ENCODE results near the gene SLC16A2.
"Not testable (repeated sequence)": the region's sequence is repeated elsewhere in the genome, so short reads cannot be mapped to it uniquely, and the experiment has no call there.

Gene SLC16A2

DNA sequence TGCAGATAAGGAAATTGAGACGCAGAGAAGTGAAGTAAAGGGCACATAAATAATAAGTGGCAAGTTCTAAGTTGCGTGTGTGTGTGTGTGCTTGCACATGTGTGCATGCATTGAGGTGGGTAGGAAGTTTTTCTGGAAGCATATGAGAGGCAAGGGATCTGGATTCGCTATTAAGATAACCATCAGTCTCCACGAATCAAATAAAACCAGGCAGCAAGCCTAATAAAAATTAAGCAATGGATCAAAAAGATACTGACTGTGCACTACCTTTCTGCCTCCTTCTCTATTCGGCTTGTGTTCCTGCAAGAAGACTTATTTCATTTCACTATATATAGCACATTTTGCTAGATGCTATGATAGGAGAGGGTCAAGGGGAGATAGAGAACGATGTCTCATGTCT lies 23.8 kb downstream of the SLC16A2 start:
- H3K4me1 ChIP-seq (ENCODE audit: control insufficient read depth, insufficient read depth, low read length), result no peaks in the 10 kb centered on the region
- H3K9me3 ChIP-seq (ENCODE audit: control insufficient read depth in 2 of 2, low read length in 2 of 2), result no peaks in the 10 kb centered on the region
- H3K36me3 ChIP-seq (ENCODE audit: control insufficient read depth in 2 of 2, insufficient read depth in 2 of 2, low read length in 2 of 2), result no peaks in the 10 kb centered on the region
- no peak overlapping the region for H3K4me3 ChIP-seq (ENCODE audit: low read length in 2 of 2)
- no peak overlapping the region for H3K9ac ChIP-seq (ENCODE audit: low read length in 2 of 2)
- H3K27ac ChIP-seq (ENCODE audit: low read length), result no peak overlapping the region
- peaks cover 0 to 12% of the 10 kb centered on the region in 2 donors for H3K27me3 ChIP-seq (ENCODE audit: control insufficient read depth in 1 of 2, insufficient read depth in 2 of 2, low read length in 2 of 2)

- Histone ChIP-seq H3K27me3 (ENCODE audit: control insufficient read depth in 1 of 2, insufficient read depth in 2 of 2, low read length in 2 of 2) (peaks cover 0 to 7% of the 10 kb centered on the region in 2 donors), H3K27ac (ENCODE audit: low read length) (no peak overlapping the region), H3K9ac (ENCODE audit: low read length in 2 of 2) (no peak overlapping the region), H3K4me1 (ENCODE audit: control insufficient read depth, insufficient read depth, low read length) (no peaks in the 10 kb centered on the region), H3K4me3 (ENCODE audit: low read length in 2 of 2) (no peak overlapping the region), H3K9me3 (ENCODE audit: control insufficient read depth in 2 of 2, low read length in 2 of 2) (no peaks in the 10 kb centered on the region), H3K36me3 (ENCODE audit: control insufficient read depth in 2 of 2, insufficient read depth in 2 of 2, low read length in 2 of 2) (no peaks in the 10 kb centered on the region)
Observed at GRCh38 chrX:74446876-74447275, 25.6 kb downstream of the SLC16A2 start.

- no peaks in the 10 kb centered on the region for H3K9me3 ChIP-seq (ENCODE audit: control insufficient read depth in 2 of 2, low read length in 2 of 2)
- H3K27me3 ChIP-seq (ENCODE audit: control insufficient read depth in 1 of 2, insufficient read depth in 2 of 2, low read length in 2 of 2), result peaks cover 0 to 7% of the 10 kb centered on the region in 2 donors
- H3K4me3 ChIP-seq (ENCODE audit: low read length in 2 of 2), result no peak overlapping the region
- no peaks in the 10 kb centered on the region for H3K36me3 ChIP-seq (ENCODE audit: control insufficient read depth in 2 of 2, insufficient read depth in 2 of 2, low read length in 2 of 2)
- H3K27ac ChIP-seq (ENCODE audit: low read length), result no peak overlapping the region
- no peak overlapping the region for H3K9ac ChIP-seq (ENCODE audit: low read length in 2 of 2)
- H3K4me1 ChIP-seq (ENCODE audit: control insufficient read depth, insufficient read depth, low read length), result no peaks in the 10 kb centered on the region
Observed at GRCh38 chrX:74448669-74449068, 27.4 kb downstream of the SLC16A2 start.

DNA sequence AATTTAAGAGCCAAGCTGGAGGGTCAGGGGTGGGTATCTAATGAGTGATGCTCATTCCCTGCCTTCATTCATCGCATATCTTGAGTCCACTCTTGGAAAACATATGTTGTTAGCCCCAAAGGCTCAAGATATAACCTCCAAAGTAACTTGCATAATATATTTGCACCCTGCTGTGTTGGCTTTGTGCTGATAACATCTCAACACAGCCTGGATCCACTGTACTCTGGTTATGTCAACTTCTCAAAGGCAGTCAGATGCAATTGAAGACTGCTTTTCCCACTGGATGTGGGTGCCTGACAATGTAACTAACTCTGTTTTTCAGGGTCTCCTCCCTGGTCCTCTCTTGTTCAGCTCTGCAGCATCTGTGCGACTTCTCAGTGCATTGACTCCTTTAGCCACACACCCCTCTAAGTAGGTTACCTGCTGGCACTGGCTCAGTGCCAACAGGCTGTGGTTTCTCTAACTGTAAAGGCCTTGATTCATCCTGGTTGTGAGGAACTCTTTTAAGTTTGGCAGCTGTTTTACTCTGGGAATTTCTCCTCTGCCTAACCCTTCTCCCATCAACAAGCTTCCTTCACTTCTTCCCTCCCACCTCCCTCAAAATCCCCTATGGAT lies 28.1 kb downstream of the SLC16A2 start:
- Histone ChIP-seq H3K4me3 (ENCODE audit: low read length in 2 of 2) (no peak overlapping the region), H3K9ac (ENCODE audit: low read length in 2 of 2) (no peak overlapping the region), H3K27me3 (ENCODE audit: control insufficient read depth in 1 of 2, insufficient read depth in 2 of 2, low read length in 2 of 2) (peaks cover 0 to 7% of the 10 kb centered on the region in 2 donors), H3K9me3 (ENCODE audit: control insufficient read depth in 2 of 2, low read length in 2 of 2) (no peaks in the 10 kb centered on the region), H3K4me1 (ENCODE audit: control insufficient read depth, insufficient read depth, low read length) (no peaks in the 10 kb centered on the region), H3K36me3 (ENCODE audit: control insufficient read depth in 2 of 2, insufficient read depth in 2 of 2, low read length in 2 of 2) (no peaks in the 10 kb centered on the region), H3K27ac (ENCODE audit: low read length) (no peak overlapping the region)

GRCh38 chrX:74449937-74450330 lies 28.6 kb downstream of the SLC16A2 start:
- no peaks in the 10 kb centered on the region for H3K4me1 ChIP-seq (ENCODE audit: control insufficient read depth, insufficient read depth, low read length)
- H3K9me3 ChIP-seq (ENCODE audit: control insufficient read depth in 2 of 2, low read length in 2 of 2), result no peaks in the 10 kb centered on the region
- no peak overlapping the region for H3K4me3 ChIP-seq (ENCODE audit: low read length in 2 of 2)
- no peaks in the 10 kb centered on the region for H3K36me3 ChIP-seq (ENCODE audit: control insufficient read depth in 2 of 2, insufficient read depth in 2 of 2, low read length in 2 of 2)
- peaks cover 0 to 7% of the 10 kb centered on the region in 2 donors for H3K27me3 ChIP-seq (ENCODE audit: control insufficient read depth in 1 of 2, insufficient read depth in 2 of 2, low read length in 2 of 2)
- no peak overlapping the region for H3K27ac ChIP-seq (ENCODE audit: low read length)
- no peak overlapping the region for H3K9ac ChIP-seq (ENCODE audit: low read length in 2 of 2)

GRCh38 chrX:74450803-74451449 lies 29.6 kb downstream of the SLC16A2 start:
- Histone ChIP-seq H3K36me3 (ENCODE audit: control insufficient read depth in 2 of 2, insufficient read depth in 2 of 2, low read length in 2 of 2) (no peaks in the 10 kb centered on the region), H3K9ac (ENCODE audit: low read length in 2 of 2) (no peak overlapping the region), H3K27me3 (ENCODE audit: control insufficient read depth in 1 of 2, insufficient read depth in 2 of 2, low read length in 2 of 2) (peaks cover 0 to 7% of the 10 kb centered on the region in 2 donors), H3K4me1 (ENCODE audit: control insufficient read depth, insufficient read depth, low read length) (no peaks in the 10 kb centered on the region), H3K27ac (ENCODE audit: low read length) (no peak overlapping the region), H3K4me3 (ENCODE audit: low read length in 2 of 2) (no peak overlapping the region), H3K9me3 (ENCODE audit: control insufficient read depth in 2 of 2, low read length in 2 of 2) (no peaks in the 10 kb centered on the region)

GRCh38 chrX:74451450-74452198 lies 30.3 kb downstream of the SLC16A2 start:
- Histone ChIP-seq H3K4me3 (ENCODE audit: low read length in 2 of 2) (no peak overlapping the region), H3K27ac (ENCODE audit: low read length) (no peak overlapping the region), H3K9ac (ENCODE audit: low read length in 2 of 2) (no peak overlapping the region), H3K9me3 (ENCODE audit: control insufficient read depth in 2 of 2, low read length in 2 of 2) (no peaks in the 10 kb centered on the region), H3K4me1 (ENCODE audit: control insufficient read depth, insufficient read depth, low read length) (no peaks in the 10 kb centered on the region), H3K27me3 (ENCODE audit: control insufficient read depth in 1 of 2, insufficient read depth in 2 of 2, low read length in 2 of 2) (peaks cover 0 to 7% of the 10 kb centered on the region in 2 donors), H3K36me3 (ENCODE audit: control insufficient read depth in 2 of 2, insufficient read depth in 2 of 2, low read length in 2 of 2) (no peaks in the 10 kb centered on the region)

GRCh38 chrX:74452199-74452481 lies 30.8 kb downstream of the SLC16A2 start:
- Histone ChIP-seq H3K36me3 (ENCODE audit: control insufficient read depth in 2 of 2, insufficient read depth in 2 of 2, low read length in 2 of 2) (no peaks in the 10 kb centered on the region), H3K4me1 (ENCODE audit: control insufficient read depth, insufficient read depth, low read length) (no peaks in the 10 kb centered on the region), H3K9me3 (ENCODE audit: control insufficient read depth in 2 of 2, low read length in 2 of 2) (no peaks in the 10 kb centered on the region), H3K4me3 (ENCODE audit: low read length in 2 of 2) (no peak overlapping the region), H3K27ac (ENCODE audit: low read length) (no peak overlapping the region), H3K27me3 (ENCODE audit: control insufficient read depth in 1 of 2, insufficient read depth in 2 of 2, low read length in 2 of 2) (peaks cover 0 to 7% of the 10 kb centered on the region in 2 donors), H3K9ac (ENCODE audit: low read length in 2 of 2) (no peak overlapping the region)

DNA sequence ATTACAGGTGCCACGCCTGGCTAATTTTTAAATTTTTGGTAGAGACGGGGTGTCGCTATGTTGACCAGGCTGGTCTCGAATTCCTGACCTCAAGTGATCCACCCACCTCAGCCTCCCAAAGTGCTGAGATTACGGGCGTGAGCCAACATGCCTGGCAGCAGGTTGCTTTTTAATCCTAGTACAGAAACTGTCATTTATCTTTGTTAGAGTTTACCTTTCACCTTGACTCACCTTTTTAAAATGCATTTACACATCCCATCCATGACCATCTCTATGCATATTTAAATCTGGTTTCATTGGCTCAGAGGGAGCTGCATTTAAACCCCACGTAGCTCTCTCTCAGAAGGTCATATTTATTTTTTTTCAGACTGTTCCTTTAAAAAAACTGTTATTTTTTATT lies 31.9 kb downstream of the SLC16A2 start:
- no peaks in the 10 kb centered on the region for H3K4me1 ChIP-seq (ENCODE audit: control insufficient read depth, insufficient read depth, low read length)
- H3K27ac ChIP-seq (ENCODE audit: low read length), result no peak overlapping the region
- H3K27me3 ChIP-seq (ENCODE audit: control insufficient read depth in 1 of 2, insufficient read depth in 2 of 2, low read length in 2 of 2), result peaks cover 0 to 7% of the 10 kb centered on the region in 2 donors
- no peaks in the 10 kb centered on the region for H3K9me3 ChIP-seq (ENCODE audit: control insufficient read depth in 2 of 2, low read length in 2 of 2)
- H3K4me3 ChIP-seq (ENCODE audit: low read length in 2 of 2), result no peak overlapping the region
- H3K36me3 ChIP-seq (ENCODE audit: control insufficient read depth in 2 of 2, insufficient read depth in 2 of 2, low read length in 2 of 2), result no peaks in the 10 kb centered on the region
- H3K9ac ChIP-seq (ENCODE audit: low read length in 2 of 2), result no peak overlapping the region

GRCh38 chrX:74454233-74454632 lies 32.9 kb downstream of the SLC16A2 start:
- not testable (repeated sequence) for H3K4me1 ChIP-seq (ENCODE audit: control insufficient read depth, insufficient read depth, low read length); H3K9ac ChIP-seq (ENCODE audit: low read length in 2 of 2); H3K27me3 ChIP-seq (ENCODE audit: control insufficient read depth in 1 of 2, insufficient read depth in 2 of 2, low read length in 2 of 2); H3K9me3 ChIP-seq (ENCODE audit: control insufficient read depth in 2 of 2, low read length in 2 of 2); H3K4me3 ChIP-seq (ENCODE audit: low read length in 2 of 2); H3K36me3 ChIP-seq (ENCODE audit: control insufficient read depth in 2 of 2, insufficient read depth in 2 of 2, low read length in 2 of 2); H3K27ac ChIP-seq (ENCODE audit: low read length)

DNA sequence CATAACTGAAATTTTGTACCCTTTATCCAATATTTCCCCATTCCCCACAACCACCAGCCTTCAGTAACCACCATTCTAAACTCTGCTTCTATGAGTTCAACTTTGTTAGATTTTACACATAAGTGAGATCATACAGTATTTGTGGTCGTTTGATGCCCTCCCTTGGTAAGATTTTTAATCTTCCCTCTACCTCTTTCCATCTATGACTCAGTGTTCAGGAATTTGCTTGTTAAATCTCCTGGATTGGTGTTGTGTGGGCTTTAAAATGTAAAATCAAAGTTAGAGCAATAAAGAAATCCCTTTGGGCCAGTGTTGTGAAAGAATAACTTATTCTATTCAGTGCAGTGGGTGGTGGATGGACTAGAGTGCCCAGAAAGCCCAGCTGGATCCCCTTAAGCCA lies 37.4 kb downstream of the SLC16A2 start:
- Histone ChIP-seq H3K4me1 (ENCODE audit: control insufficient read depth, insufficient read depth, low read length) (no peaks in the 10 kb centered on the region), H3K36me3 (ENCODE audit: control insufficient read depth in 2 of 2, insufficient read depth in 2 of 2, low read length in 2 of 2) (no peaks in the 10 kb centered on the region), H3K9me3 (ENCODE audit: control insufficient read depth in 2 of 2, low read length in 2 of 2) (no peaks in the 10 kb centered on the region), H3K9ac (ENCODE audit: low read length in 2 of 2) (no peak overlapping the region), H3K27ac (ENCODE audit: low read length) (no peak overlapping the region), H3K27me3 (ENCODE audit: control insufficient read depth in 1 of 2, insufficient read depth in 2 of 2, low read length in 2 of 2) (peaks cover 0 to 3% of the 10 kb centered on the region in 2 donors), H3K4me3 (ENCODE audit: low read length in 2 of 2) (no peak overlapping the region)
